GM12872 (cell line): ENCODE measurements around the gene TMEM51.

ENCODE experiments used
- CTCF ChIP-seq: IDR thresholded peaks from 3 replicates; pipeline ENCODE4 v1.5.1; 2011; ENCODE audit warnings: low read depth, mild to moderate bottlenecking, low read length, moderate library complexity; ENCODE audit not compliant: insufficient read depth

The TMEM51 gene

GRCh38 chr1:15212216-15212953 lies 58.8 kb downstream of the TMEM51 start:
- TF ChIP-seq CTCF, result no peak

- TF ChIP-seq CTCF, result no peak
Measured at GRCh38 chr1:15212954-15213291, 59.4 kb downstream of the TMEM51 start.

GRCh38 chr1:15213341-15213821 lies 59.8 kb downstream of the TMEM51 start:
- no peak for TF ChIP-seq CTCF

GRCh38 chr1:15214527-15214926 lies 61.0 kb downstream of the TMEM51 start:
- no peak for TF ChIP-seq CTCF

GRCh38 chr1:15215116-15215515 lies 61.6 kb downstream of the TMEM51 start:
- TF ChIP-seq CTCF, result no peak

GRCh38 chr1:15217654-15218053 lies 64.1 kb downstream of the TMEM51 start:
- TF ChIP-seq CTCF, result no peak

GRCh38 chr1:15218287-15219279 lies 65.0 kb downstream of the TMEM51 start:
- no peak for TF ChIP-seq CTCF
